Left lobe of liver (tissue), 2 donors: ENCODE data around the gene PSME1. TPM values are rescaled to one million over a fixed set of nuclear protein-coding genes. Genes with fewer than 3 reads are reported as not detected.

Experiments
- ATAC-seq: fragments of 200-7000 bp; cut with Tn5 transposase; one replicate; pipeline ENCODE4 v1.9.1; 2020; ENCODE audit warnings: mild to moderate bottlenecking, moderate library complexity
- DNase-seq: peaks from one replicate; pipeline ENCODE4 v3.0.0-alpha.2; 2020; ENCODE audit warnings: low spot score
- total RNA-seq: library from RNA; stranded (reverse); gene quantifications from one replicate; pipeline ENCODE4 v1.2.1, GENCODE V29; 2021
- donor health status: DM: no; HTN: no; CAD: no; lungs with moderate emphysema.
- donor health status: DM: no; HTN: yes; CAD: no.

PSME1 gene
- total RNA-seq, 1 donor from 2014 or later: 98.1 TPM

- no peak for DNase-seq
- no peak for ATAC-seq
Observed at GRCh38 chr14:24127673-24128072, 8.3 kb upstream of the PSME1 start.

DNA sequence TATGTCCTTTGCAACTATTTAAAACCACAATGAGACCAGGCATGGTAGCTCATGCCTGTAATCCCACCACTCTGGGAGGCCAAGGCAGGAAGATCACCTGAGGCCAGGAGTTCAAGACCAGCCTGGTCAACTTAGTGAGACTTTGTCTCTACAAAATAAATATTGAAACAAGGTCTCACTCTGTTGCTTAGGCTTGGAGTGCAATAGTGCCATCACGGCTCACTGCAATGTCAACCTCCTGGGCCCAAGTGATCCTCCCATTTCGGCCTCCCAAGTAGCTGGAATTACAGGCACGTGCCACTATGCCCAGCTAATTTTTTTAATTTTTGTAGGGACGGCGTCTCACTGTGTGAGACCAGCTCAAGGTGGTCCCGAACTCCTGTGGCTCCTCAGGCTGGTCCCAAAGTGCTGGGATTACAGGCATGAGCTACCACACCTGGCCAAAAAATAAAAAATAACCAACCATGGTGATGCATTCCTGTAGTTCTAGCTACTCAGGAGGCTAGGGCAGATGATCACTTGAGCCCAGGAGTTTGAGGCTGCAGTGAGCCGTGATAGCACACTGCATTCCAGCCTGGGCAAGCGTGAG lies 6.5 kb upstream of the PSME1 start:
- DNase-seq: no peak
- ATAC-seq: no peak

DNA sequence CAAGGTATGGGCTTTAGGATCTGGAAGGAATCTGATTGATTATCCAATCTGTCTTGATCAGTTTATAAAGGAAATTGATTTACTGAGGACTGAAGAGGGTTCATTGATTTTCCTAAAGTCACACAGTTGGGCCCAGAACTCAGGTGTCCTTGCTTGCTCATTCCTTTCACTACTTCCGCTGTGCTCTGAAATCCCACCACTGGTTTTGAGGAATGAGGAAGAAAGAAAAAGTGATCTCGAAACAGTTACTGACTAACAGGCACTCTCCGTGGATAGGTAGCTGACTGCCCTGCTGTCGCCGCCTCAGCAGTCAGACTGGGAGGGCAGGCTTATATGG lies 5.6 kb upstream of the PSME1 start, which contains the start of gene FITM1:
Gene FITM1 (plus strand): TSS at position 280 of the 337 bp plus-strand sequence. CDS start 905 bp downstream, outside the sequence.
- no peak for ATAC-seq
- no peak for DNase-seq

DNA sequence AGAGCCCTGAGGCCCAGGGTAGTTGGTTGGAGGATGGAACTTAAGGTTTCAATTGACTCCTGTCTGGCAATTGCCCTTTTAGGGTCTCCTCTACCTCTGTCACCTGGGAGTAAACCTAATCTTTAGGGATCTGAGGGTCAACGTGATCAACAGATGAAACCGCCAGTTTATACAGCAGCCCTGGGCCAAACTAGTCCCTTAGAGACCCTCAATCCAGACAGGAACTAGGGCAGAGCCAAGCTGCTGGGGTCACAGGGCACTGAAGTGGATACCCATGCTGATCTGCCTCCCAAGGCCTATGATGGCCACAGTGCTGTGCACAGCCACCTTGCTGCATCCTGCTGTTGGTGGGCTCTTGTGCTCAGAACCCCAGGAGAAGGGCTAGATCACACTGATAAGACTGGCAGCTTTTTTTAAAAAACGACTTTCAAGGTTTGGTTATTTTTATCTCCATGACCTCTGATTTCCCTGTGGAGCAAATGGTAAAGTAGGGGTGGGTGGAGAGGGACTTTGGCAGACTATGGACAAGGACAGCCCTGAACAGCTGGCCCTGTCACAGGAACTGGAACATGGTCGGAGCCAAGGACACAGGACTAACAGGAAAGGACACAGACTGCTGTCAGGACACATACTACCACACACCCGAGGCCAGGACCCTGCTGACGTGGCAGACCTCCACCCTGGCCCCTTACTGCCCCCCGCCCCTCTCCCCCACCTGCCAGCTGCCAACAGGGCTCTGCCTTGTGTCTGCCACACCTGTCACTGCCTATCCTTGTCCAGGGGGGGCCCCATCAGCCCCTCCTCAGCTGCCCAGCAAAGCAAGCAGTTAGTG lies 5.1 kb upstream of the PSME1 start:
- DNase-seq: peak; percentile 90
- ATAC-seq: peak; percentile 70

DNA sequence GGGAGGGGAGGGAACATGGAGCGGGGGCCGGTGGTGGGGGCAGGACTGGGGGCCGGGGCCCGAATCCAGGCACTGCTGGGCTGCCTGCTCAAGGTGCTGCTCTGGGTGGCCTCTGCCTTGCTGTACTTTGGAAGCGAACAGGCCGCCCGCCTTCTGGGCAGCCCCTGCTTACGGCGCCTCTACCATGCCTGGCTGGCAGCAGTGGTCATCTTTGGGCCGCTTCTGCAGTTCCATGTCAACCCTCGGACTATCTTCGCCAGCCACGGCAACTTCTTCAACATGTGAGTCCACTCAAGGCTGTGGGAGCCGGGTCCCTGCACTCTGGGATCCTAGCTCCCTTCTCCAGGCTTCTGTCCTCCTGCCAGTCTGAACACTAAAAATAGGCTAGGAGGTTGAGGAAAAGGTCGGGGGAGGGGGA lies 4.4 kb upstream of the PSME1 start:
- peak; percentile 19 for ATAC-seq
- no peak for DNase-seq

- peak; percentile 32 for ATAC-seq
Observed at GRCh38 chr14:24132061-24132685, 3.8 kb upstream of the PSME1 start.

GRCh38 chr14:24132976-24133375 lies 3.0 kb upstream of the PSME1 start:
- DNase-seq: no peak
- no peak for ATAC-seq

More at GRCh38 chr14:24132061-24132685, 3.8 kb upstream of the PSME1 start:
- DNase-seq: peak; percentile 81

- DNase-seq (no peak), ATAC-seq (no peak)
Observed at GRCh38 chr14:24133735-24134134, 2.3 kb upstream of the PSME1 start.

DNA sequence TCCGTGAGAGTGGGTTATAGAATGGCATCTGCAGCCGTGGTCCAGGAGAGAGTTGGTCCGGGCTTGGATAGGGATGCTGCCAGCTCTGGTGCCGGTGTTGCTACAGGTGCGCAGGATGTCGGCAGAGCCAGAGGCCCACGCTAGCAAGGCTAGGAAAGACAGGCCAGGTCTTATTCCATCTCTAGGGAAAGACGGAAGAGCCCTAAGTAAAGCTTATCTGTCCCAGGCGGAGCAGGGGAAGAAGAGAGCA lies 485 bp upstream of the PSME1 start:
- ATAC-seq: no peak

DNA sequence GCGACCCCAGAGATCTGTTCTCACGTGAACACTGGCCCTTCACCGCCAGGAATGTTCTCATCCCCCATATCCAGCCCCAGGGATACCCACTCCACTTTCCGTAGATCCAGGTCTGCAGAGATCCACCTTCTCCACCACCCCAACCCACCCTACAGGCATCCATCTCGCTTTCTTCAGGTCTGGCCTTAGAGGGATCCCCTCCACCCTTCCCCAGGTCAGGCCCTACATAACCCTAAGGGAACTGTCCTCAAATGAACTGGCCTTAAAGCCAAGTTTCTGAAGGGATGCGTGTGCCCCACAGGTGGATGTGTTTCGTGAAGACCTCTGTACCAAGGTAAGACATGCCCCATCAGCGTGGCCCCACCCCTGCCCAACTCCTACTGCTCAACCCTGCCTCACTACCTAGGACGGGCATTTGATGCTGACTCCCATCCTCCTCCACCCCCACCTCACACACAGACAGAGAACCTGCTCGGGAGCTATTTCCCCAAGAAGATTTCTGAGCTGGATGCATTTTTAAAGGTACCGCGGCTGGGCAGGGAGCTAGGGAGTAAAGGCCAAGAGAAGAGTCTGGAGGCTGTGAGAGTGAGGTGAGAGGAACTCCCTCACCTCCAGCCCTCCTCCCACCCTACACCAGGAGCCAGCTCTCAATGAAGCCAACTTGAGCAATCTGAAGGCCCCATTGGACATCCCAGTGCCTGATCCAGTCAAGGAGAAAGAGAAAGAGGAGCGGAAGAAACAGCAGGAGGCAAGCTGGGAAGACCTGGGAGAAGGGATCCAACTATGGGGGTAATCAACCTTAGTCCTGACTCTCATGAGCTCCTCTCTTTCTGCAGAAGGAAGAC lies 912 bp downstream of the PSME1 start:
- DNase-seq: no peak

More for the DNA sequence above, 485 bp upstream of the PSME1 start:
- DNase-seq: no peak

GRCh38 chr14:24137529-24138395 lies 1.8 kb downstream of the PSME1 start:
- no peak for ATAC-seq
- DNase-seq: no peak

More for the DNA sequence above, 912 bp downstream of the PSME1 start:
- ATAC-seq: no peak

- ATAC-seq (no peak), DNase-seq (no peak)
Observed at GRCh38 chr14:24138396-24139271, 2.6 kb downstream of the PSME1 start.

DNA sequence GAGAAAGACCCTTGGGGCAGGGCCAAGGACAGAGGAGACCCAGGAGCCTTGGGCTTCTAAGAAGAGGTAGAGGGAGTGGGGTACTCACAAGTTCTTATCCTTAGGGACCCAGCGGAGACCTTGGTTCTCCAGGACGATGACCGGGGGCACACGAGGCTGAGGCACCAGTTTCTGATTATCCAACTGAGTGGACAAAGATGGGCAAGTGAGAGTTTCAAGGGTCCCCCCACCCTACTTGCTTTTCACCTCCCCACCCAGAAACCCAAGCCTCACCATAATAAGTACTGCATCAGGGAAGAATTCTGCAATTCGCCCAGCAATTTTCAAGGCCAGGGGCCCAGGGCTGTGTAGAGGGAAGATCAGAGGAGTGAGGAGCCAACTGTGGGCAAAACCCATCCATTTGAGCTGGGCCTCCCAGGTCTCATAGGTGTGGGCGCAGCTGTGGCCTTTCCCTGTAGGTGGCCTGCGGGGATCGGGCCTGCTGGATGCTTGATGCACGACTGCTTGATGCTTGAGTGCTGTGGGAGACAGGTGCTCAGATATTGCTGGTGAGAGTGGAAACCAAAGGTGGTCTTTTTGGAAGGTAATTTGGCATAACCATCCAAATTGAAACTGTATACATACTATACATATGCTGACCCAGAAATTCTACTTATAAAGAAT lies 3.4 kb downstream of the PSME1 start:
- ATAC-seq (no peak), DNase-seq (no peak)

- ATAC-seq (peak; percentile 86), DNase-seq (peak; percentile 100)
Observed at GRCh38 chr14:24141097-24141880, 5.3 kb downstream of the PSME1 start, which contains the start of gene EMC9. TSS of gene EMC9 (minus strand) at chr14:24141591. CDS start at chr14:24141304, 287 bp downstream.

- DNase-seq (no peak), ATAC-seq (no peak)
Observed at GRCh38 chr14:24143511-24143910, 7.5 kb downstream of the PSME1 start.

- ATAC-seq (no peak), DNase-seq (no peak)
Observed at GRCh38 chr14:24144451-24144850, 8.5 kb downstream of the PSME1 start.

GRCh38 chr14:24145219-24145618 lies 9.2 kb downstream of the PSME1 start:
- DNase-seq (no peak), ATAC-seq (no peak)
